K562 (cell line): ENCODE results near the gene PPIF. TPM values are rescaled to one million over a fixed set of nuclear protein-coding genes. Genes with fewer than 3 reads are reported as not detected.
A peak's percentile ranks its signal among the peaks of the same experiment; 100 is the strongest.

Source experiments
- CHD2 ChIP-seq: IDR thresholded peaks from 2 replicates; pipeline ENCODE4 v1.6.1; 2011; ENCODE audit warnings: low read depth, low read length
- CUX1 ChIP-seq: fragments of 200-800 bp; sonication (Bioruptor generic); IDR thresholded peaks from 2 replicates; pipeline ENCODE4 v1.6.1; 2016; ENCODE audit warnings: missing genetic modification characterization, missing compliant biosample characterization
- FUS ChIP-seq: fragments of 200-400 bp; formaldehyde crosslinking; optimal IDR thresholded peaks from 2 replicates; pipeline ENCODE3; 2017; ENCODE audit warnings: low read depth, low read length
- HINFP ChIP-seq: fragments of 450-650 bp; conservative IDR thresholded peaks from 2 replicates; pipeline ENCODE4 v1.6.1; 2016; ENCODE audit warnings: missing genetic modification characterization, low read depth, mild to moderate bottlenecking, control low read depth, missing compliant biosample characterization
- JUNB ChIP-seq: fragments of 450-650 bp; formaldehyde crosslinking; conservative IDR thresholded peaks from 2 replicates; pipeline ENCODE4 v1.4.0; 2020; ENCODE audit warnings: mild to moderate bottlenecking
- NRF1 ChIP-seq, 2 experiments: fragments of 450-650 bp; IDR thresholded peaks in 1 of 2; conservative IDR thresholded peaks in 1 of 2; 2 replicates each; pipeline ENCODE4 v1.6.1; 2014; ENCODE audit warnings: mild to moderate bottlenecking in 2 of 2
- POLR3G ChIP-seq: IDR thresholded peaks from 2 replicates; pipeline ENCODE4 v1.6.1; 2011; ENCODE audit not compliant: insufficient read length, insufficient replicate concordance; ENCODE audit errors: extremely low read depth
- SREBF1 ChIP-seq: fragments of 150-350 bp; IDR thresholded peaks from 2 replicates; pipeline ENCODE4 v1.6.1; 2014; ENCODE audit warnings: antibody characterized with exemption, low read depth, low read length, borderline replicate concordance
- TCF3 ChIP-seq: sonication (generic); formaldehyde crosslinking; IDR thresholded peaks from 2 replicates; pipeline ENCODE4 v1.4.0; 2020; ENCODE audit warnings: mild to moderate bottlenecking, missing genetic modification reagents
- ZBTB33 ChIP-seq: sonication (generic); formaldehyde crosslinking; IDR thresholded peaks from 2 replicates; pipeline ENCODE4 v1.8.1; 2023; ENCODE audit warnings: mild to moderate bottlenecking, missing genetic modification reagents
- ZNF224 ChIP-seq: sonication (generic); formaldehyde crosslinking; IDR thresholded peaks from 2 replicates; pipeline ENCODE4 v1.8.0; 2022; ENCODE audit warnings: mild to moderate bottlenecking, missing genetic modification reagents
- ZNF274 ChIP-seq: IDR thresholded peaks from 2 replicates; pipeline ENCODE4 v1.6.1; 2011; ENCODE audit warnings: low read depth, mild to moderate bottlenecking, low read length, moderate library complexity, borderline replicate concordance
- ZNF280A ChIP-seq: fragments of 450-650 bp; IDR thresholded peaks from 2 replicates; pipeline ENCODE4 v1.6.1; 2018; ENCODE audit warnings: mild to moderate bottlenecking, low read depth; ENCODE audit not compliant: partially characterized antibody
- ZNF3 ChIP-seq: fragments of 250-450 bp; sonication (Bioruptor Pico); IDR thresholded peaks from 2 replicates; pipeline ENCODE4 v1.5.0; 2021; ENCODE audit warnings: mild to moderate bottlenecking, moderate library complexity
- ZNF740 ChIP-seq, 3 experiments: fragments of 200-800 bp in 1 of 3; sonication (Bioruptor generic) in 1 of 3; sonication (generic) in 1 of 3; formaldehyde crosslinking in 1 of 3; IDR thresholded peaks; 2 replicates each; pipeline versions ENCODE4 v1.6.1 to v1.8.0; 2016 to 2022; ENCODE audit warnings: mild to moderate bottlenecking in 2 of 3, missing compliant biosample characterization in 2 of 3, missing genetic modification characterization in 2 of 3, missing genetic modification reagents in 1 of 3
- polyA plus RNA-seq, 8 experiments: library from polyadenylated mRNA; depleted of rRNA in 4 of 8; stranded (reverse) in 5 of 8; unstranded in 3 of 8; fragments of >200 nt; fragmentation: Nextera tagmentation in 2 of 8; fragmentation: Illumina TruSeq in 1 of 8; extraction: Ambion mirVana in 2 of 8; extraction: Trizol in 1 of 8; gene quantifications; 2 replicates each; pipeline versions ENCODE4 v1.2.1 to v1.2.3, GENCODE V29; 2011 to 2014; ENCODE audit warnings: inconsistent platforms in 1 of 8, missing spikeins in 1 of 8
- total RNA-seq, 7 experiments: library from RNA; depleted of rRNA in 6 of 7; stranded (reverse); fragments of >200 nt in 6 of 7; fragmentation: Illumina TruSeq in 2 of 7; extraction: Trizol in 2 of 7; gene quantifications; 2 replicates each; pipeline versions ENCODE4 v1.2.1 to v1.2.3, GENCODE V29; 2011 to 2021; ENCODE audit warnings: low replicate concordance in 1 of 7

The PPIF gene
- total and polyA plus RNA-seq, 9 of the 15 experiments (the other 6 are each of a cell fraction or from before 2014, with no cell fraction given): 40.9 to 287 (median 117) TPM

GRCh38 chr10:79347894-79348639 is 798 bp downstream of the PPIF start (continued):
- no peak for TF ChIP-seq CUX1 (CRISPR knock-in tag)
- TF ChIP-seq FUS: no peak
- TF ChIP-seq ZBTB33 (CRISPR knock-in tag): no peak
- no peak for TF ChIP-seq POLR3G
- TF ChIP-seq NRF1 (conservative IDR thresholded peaks at IDR 0.05 in 1 of 2, IDR thresholded peaks at IDR 0.05 in 1 of 2): no peak
- TF ChIP-seq ZNF3 (CRISPR knock-in tag): no peak
- TF ChIP-seq TCF3 (CRISPR knock-in tag): no peak
- no peak for TF ChIP-seq JUNB (CRISPR knock-in tag)
- TF ChIP-seq ZNF740 (CRISPR knock-in tag; IDR thresholded peaks at IDR 0.05): no peak
- TF ChIP-seq ZNF740 (tag; IDR thresholded peaks at IDR 0.05): peak in 1 of 2 experiments; percentile 42; a peak in 1 of 4 replicates
- no peak for TF ChIP-seq SREBF1
- TF ChIP-seq ZNF224 (CRISPR knock-in tag): no peak
- no peak for TF ChIP-seq ZNF280A
- no peak for TF ChIP-seq HINFP
- no peak for TF ChIP-seq CHD2
- TF ChIP-seq ZNF274: no peak
